ENCODE results near the gene IGFBP1. TPM values are rescaled to one million over a fixed set of nuclear protein-coding genes. Genes with fewer than 3 reads are reported as not detected.
"Not testable (repeated sequence)": the region's sequence is repeated elsewhere in the genome, so short reads cannot be mapped to it uniquely, and the experiment has no call there.

IGFBP1 gene
- polyA plus RNA-seq (2011; rRNA removed) (not detected in 2 replicates), polyA minus RNA-seq (2011; rRNA and poly(A)+ RNA removed) (not detected in 2 replicates)

- no peak for DNase-seq (ENCODE audit: low read depth)
- peak within 1 kb of the TSS; percentile 32 for H3K4me3 ChIP-seq (ENCODE audit: low read depth, low read length)
- H3K27me3 ChIP-seq (ENCODE audit: control insufficient read depth, insufficient read depth, low read length): peaks cover 3% of the 10 kb centered on the region
- ChIA-PET POLR2A (no interaction called here), CTCF (interaction anchor here (5.2 kb wide), 1 partner anchor 31 kb away, joined by 46 read pairs; the partner anchor contains the start of gene IGFBP3)
- no peak for TF ChIP-seq CTCF (IDR thresholded peaks at IDR 0.05; ENCODE audit: insufficient read depth, low read depth, low read length)
- H3K36me3 ChIP-seq (ENCODE audit: control insufficient read depth, insufficient read depth, low read length): no peaks in the 10 kb centered on the region
Measured at GRCh38 chr7:45888185-45888992, at the start of gene IGFBP1. IGFBP1 (plus strand) TSS chr7:45888488; CDS start chr7:45888653, 165 bp downstream.

- H3K4me3 ChIP-seq (ENCODE audit: low read depth, low read length); H3K27me3 ChIP-seq (ENCODE audit: control insufficient read depth, insufficient read depth, low read length); CTCF ChIA-PET; H3K36me3 ChIP-seq (ENCODE audit: control insufficient read depth, insufficient read depth, low read length); DNase-seq (ENCODE audit: low read depth); POLR2A ChIA-PET: not testable (repeated sequence)
Measured at GRCh38 chr7:45838852-45839251, 49.4 kb upstream of the IGFBP1 start.

- DNase-seq (ENCODE audit: low read depth); H3K4me3 ChIP-seq (ENCODE audit: low read depth, low read length); POLR2A ChIA-PET; CTCF ChIA-PET; H3K36me3 ChIP-seq (ENCODE audit: control insufficient read depth, insufficient read depth, low read length); H3K27me3 ChIP-seq (ENCODE audit: control insufficient read depth, insufficient read depth, low read length): not testable (repeated sequence)
Measured at GRCh38 chr7:45841926-45842717, 46.2 kb upstream of the IGFBP1 start.

GRCh38 chr7:45846536-45846935 is 41.8 kb upstream of the IGFBP1 start:
- H3K36me3 ChIP-seq (ENCODE audit: control insufficient read depth, insufficient read depth, low read length); POLR2A ChIA-PET; H3K4me3 ChIP-seq (ENCODE audit: low read depth, low read length); H3K27me3 ChIP-seq (ENCODE audit: control insufficient read depth, insufficient read depth, low read length); DNase-seq (ENCODE audit: low read depth); CTCF ChIA-PET: not testable (repeated sequence)

GRCh38 chr7:45848734-45849133 is 39.6 kb upstream of the IGFBP1 start:
- CTCF ChIA-PET: interaction anchor here (1.1 kb wide), 1 partner anchor 185 kb away, joined by 3 read pairs; no protein-coding TSS in a partner anchor
- POLR2A ChIA-PET; H3K36me3 ChIP-seq (ENCODE audit: control insufficient read depth, insufficient read depth, low read length); DNase-seq (ENCODE audit: low read depth); H3K27me3 ChIP-seq (ENCODE audit: control insufficient read depth, insufficient read depth, low read length); H3K4me3 ChIP-seq (ENCODE audit: low read depth, low read length): not testable (repeated sequence)

- DNase-seq (ENCODE audit: low read depth); POLR2A ChIA-PET; H3K36me3 ChIP-seq (ENCODE audit: control insufficient read depth, insufficient read depth, low read length); H3K4me3 ChIP-seq (ENCODE audit: low read depth, low read length); H3K27me3 ChIP-seq (ENCODE audit: control insufficient read depth, insufficient read depth, low read length): not testable (repeated sequence)
- CTCF ChIA-PET: interaction anchor here (5.4 kb wide), 1 partner anchor 189 kb away, joined by 58 read pairs; no protein-coding TSS in a partner anchor
Measured at GRCh38 chr7:45852984-45853383, 35.3 kb upstream of the IGFBP1 start.

GRCh38 chr7:45853491-45853890 is 34.8 kb upstream of the IGFBP1 start:
- POLR2A ChIA-PET: not testable (repeated sequence)

GRCh38 chr7:45855680-45856079 is 32.6 kb upstream of the IGFBP1 start:
- H3K27me3 ChIP-seq (ENCODE audit: control insufficient read depth, insufficient read depth, low read length); DNase-seq (ENCODE audit: low read depth); H3K36me3 ChIP-seq (ENCODE audit: control insufficient read depth, insufficient read depth, low read length); H3K4me3 ChIP-seq (ENCODE audit: low read depth, low read length); POLR2A ChIA-PET: not testable (repeated sequence)
- CTCF ChIA-PET: interaction anchor here (2.1 to 5.4 kb wide), 2 partner anchors 8 to 192 kb away, joined by 17 to 58 read pairs; no protein-coding TSS in a partner anchor

More at GRCh38 chr7:45853491-45853890, 34.8 kb upstream of the IGFBP1 start:
- H3K36me3 ChIP-seq (ENCODE audit: control insufficient read depth, insufficient read depth, low read length); H3K4me3 ChIP-seq (ENCODE audit: low read depth, low read length); DNase-seq (ENCODE audit: low read depth); H3K27me3 ChIP-seq (ENCODE audit: control insufficient read depth, insufficient read depth, low read length): not testable (repeated sequence)
- CTCF ChIA-PET: interaction anchor here (1.7 to 5.4 kb wide), 3 partner anchors 190 to 594 kb away, joined by 4 to 58 read pairs (median 6); no protein-coding TSS in a partner anchor

- DNase-seq (ENCODE audit: low read depth); H3K36me3 ChIP-seq (ENCODE audit: control insufficient read depth, insufficient read depth, low read length); H3K4me3 ChIP-seq (ENCODE audit: low read depth, low read length); POLR2A ChIA-PET; H3K27me3 ChIP-seq (ENCODE audit: control insufficient read depth, insufficient read depth, low read length); CTCF ChIA-PET: not testable (repeated sequence)
Measured at GRCh38 chr7:45856888-45857287, 31.4 kb upstream of the IGFBP1 start.
